ENCODE measurements around the gene PYGB.

GRCh38 chr20:25325997-25326396 lies 78.1 kb downstream of the PYGB start:
- TF ChIP-seq BACH2 (CRISPR knock-in tag; IDR thresholded peaks at IDR 0.05; ENCODE audit: borderline replicate concordance) (no peak), TOX (CRISPR knock-in tag; IDR thresholded peaks at IDR 0.05; ENCODE audit: borderline replicate concordance) (no peak), RARB (CRISPR knock-in tag; IDR thresholded peaks at IDR 0.05) (no peak)
- TF ChIP-seq, protein P1, sequence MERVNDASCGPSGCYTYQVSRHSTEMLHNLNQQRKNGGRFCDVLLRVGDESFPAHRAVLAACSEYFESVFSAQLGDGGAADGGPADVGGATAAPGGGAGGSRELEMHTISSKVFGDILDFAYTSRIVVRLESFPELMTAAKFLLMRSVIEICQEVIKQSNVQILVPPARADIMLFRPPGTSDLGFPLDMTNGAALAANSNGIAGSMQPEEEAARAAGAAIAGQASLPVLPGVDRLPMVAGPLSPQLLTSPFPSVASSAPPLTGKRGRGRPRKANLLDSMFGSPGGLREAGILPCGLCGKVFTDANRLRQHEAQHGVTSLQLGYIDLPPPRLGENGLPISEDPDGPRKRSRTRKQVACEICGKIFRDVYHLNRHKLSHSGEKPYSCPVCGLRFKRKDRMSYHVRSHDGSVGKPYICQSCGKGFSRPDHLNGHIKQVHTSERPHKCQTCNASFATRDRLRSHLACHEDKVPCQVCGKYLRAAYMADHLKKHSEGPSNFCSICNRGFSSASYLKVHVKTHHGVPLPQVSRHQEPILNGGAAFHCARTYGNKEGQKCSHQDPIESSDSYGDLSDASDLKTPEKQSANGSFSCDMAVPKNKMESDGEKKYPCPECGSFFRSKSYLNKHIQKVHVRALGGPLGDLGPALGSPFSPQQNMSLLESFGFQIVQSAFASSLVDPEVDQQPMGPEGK (CRISPR knock-in tag; IDR thresholded peaks at IDR 0.05; ENCODE audit: borderline replicate concordance) = no peak
